GM12874 (cell line): ENCODE measurements around the gene MAX.

ENCODE experiments used
- CTCF ChIP-seq: IDR thresholded peaks from 2 replicates; pipeline ENCODE4 v1.5.1; 2011; ENCODE audit warnings: low read depth, mild to moderate bottlenecking, control low read depth, low read length, moderate library complexity; ENCODE audit not compliant: insufficient read depth

Gene MAX

GRCh38 chr14:65069874-65070413 is 32.4 kb downstream of the MAX start:
- no peak for TF ChIP-seq CTCF

GRCh38 chr14:65065719-65066118 is 36.6 kb downstream of the MAX start:
- no peak for TF ChIP-seq CTCF

GRCh38 chr14:65062096-65063075 is 39.9 kb downstream of the MAX start:
- TF ChIP-seq CTCF, result no peak

- TF ChIP-seq CTCF, result no peak
Observed at GRCh38 chr14:65057695-65058094, 44.6 kb downstream of the MAX start.

- TF ChIP-seq CTCF, result no peak
Observed at GRCh38 chr14:65054471-65055085, 47.7 kb downstream of the MAX start.

- no peak for TF ChIP-seq CTCF
Observed at GRCh38 chr14:65053466-65053865, 48.9 kb downstream of the MAX start.

- no peak for TF ChIP-seq CTCF
Observed at GRCh38 chr14:65052832-65053231, 49.5 kb downstream of the MAX start.
